Cerebellar nuclear complex (tissue), 1 donor: ENCODE data around the gene RBBP6.
"Not testable (repeated sequence)": the region's sequence is repeated elsewhere in the genome, so short reads cannot be mapped to it uniquely, and the experiment has no call there.

ENCODE experiments used
- DNase-seq, 2 experiments: peaks; one replicate each; lab custom pipeline; 2025; lab: John Stamatoyannopoulos, UW

The RBBP6 gene

GRCh38 chr16:24568392-24568791, 29.0 kb downstream of the RBBP6 start:
- DNase-seq = no peak

- DNase-seq = no peak
Observed at GRCh38 chr16:24571096-24571495, 31.7 kb downstream of the RBBP6 start.

GRCh38 chr16:24572069-24572468, 32.7 kb downstream of the RBBP6 start:
- no peak for DNase-seq

- no peak for DNase-seq
Observed at GRCh38 chr16:24573141-24573540, 33.8 kb downstream of the RBBP6 start.

GRCh38 chr16:24574515-24575485, 35.4 kb downstream of the RBBP6 start:
- DNase-seq = not testable (repeated sequence)

DNA sequence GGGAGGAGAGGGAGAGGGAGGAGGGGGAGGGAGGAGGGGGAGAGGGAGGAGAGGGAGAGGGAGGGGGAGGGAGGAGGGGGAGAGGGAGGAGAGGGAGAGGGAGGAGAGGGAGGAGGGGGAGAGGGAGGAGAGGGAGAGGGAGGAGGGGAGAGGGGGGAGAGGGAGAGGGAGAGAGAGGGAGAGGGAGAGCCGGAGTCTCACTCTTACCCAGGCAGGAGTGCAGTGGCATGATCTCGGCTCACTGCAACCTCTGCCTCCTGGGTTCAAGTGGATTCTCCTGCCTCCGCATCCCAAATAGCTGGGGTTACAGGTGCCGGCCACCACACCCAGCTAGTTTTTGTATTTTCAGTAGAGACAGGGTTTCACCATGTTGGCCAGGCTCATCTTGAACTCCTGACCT, 36.4 kb downstream of the RBBP6 start:
- DNase-seq = not testable (repeated sequence)

DNA sequence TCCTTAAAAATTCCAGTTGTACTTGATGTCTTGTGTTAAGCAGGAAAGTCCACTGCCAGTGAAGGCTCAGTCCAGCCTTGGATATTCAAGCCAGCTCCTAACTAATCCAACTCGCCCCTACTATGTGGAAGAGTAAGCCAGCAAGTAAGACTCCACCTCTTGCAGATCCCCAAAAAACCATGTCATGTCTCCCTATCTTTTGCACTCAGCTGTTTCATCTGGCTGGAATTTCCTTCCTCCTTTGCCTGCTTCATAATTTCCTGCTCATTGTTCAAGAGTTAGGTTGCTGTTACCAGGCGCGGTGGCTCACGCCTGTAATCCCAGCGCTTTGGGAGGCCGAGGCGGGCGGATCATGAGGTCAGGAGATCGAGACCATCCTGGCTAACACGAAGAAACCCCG, 37.8 kb downstream of the RBBP6 start:
- DNase-seq = no peak

DNA sequence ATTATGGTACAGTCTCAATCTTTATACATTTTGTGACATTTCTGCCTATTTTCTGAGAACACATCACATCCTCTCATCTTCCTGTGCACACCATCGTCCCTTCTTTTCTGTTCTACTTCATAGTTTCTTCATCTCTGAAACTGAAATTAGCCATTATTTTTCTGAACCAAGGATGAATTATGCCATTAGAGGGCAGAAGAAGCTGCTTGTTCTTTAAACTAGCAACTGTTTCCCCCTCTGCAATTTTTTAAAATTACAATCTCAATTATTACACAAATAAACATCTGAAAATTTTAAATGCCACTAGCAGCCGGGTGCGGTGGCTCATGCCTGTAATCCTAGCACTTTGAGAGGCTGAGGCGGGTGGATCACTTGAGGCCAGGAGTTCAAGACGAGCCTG, 41.3 kb downstream of the RBBP6 start:
- DNase-seq = no peak

DNA sequence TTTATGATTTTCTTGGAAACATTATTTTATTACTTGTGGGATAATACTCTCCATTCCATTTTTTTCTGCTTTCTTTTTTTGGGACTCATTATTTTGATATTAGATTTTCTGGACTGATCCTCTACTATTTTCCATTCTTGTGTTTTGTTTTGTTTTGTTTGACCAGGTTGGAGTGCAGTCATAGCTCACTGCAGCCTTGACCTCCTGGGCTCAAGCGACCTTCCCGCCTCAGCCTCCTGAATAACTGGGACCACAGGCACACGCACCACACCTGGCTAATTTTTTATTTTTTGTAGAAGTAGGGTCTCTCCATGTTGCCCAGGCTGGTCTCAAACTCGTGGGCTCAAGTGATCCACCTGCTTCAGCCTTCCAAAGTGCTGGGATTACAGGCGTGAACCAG, 44.1 kb downstream of the RBBP6 start:
- no peak for DNase-seq

- no peak for DNase-seq
Observed at GRCh38 chr16:24589997-24590396, 50.6 kb downstream of the RBBP6 start.

DNA sequence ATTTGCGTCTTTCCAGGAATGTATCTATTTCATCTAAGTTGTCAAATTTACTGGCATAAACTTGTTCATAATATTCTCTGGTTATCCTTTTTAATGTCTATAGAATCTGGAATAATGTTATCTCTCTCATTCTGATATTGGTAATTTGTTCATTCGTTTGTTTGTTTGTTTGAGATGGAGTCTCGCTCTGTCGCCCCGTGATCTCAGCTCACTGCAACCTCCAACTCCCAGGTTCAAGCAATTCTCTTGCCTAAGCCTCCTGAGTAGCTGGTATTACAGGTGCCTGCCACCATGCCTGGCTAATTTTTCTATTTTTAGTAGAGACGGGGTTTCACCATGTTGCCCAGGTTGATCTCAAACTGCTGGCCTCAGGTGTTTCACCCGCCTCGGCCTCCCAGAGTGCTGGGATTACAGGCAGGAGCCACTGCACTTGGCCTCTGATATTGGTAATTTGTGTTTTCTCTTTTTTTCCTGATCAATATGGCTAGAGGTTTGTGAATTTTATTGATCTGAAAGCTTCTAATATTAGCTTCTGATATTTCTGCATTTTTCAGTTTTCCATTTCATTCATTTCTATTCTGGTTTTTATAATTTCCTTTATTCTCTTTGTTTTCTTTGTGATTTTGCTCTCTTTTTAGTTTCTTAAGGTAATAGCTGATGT, 59.5 kb downstream of the RBBP6 start:
- DNase-seq = no peak

DNA sequence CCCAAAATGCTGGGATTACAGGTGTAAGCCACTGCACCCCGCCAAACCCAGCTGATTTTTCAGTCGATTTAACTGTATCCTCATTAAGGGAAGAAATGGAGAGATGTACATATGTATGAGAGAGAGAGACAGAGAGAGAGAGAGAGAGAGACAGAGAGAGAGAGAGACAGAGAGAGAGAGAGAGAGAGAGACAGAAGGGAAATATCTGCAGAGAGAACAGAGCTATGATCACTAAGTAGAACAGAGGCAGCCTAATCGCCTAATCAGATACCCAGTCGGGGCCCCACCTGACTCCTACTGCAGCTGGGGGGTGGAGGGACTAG, 70.0 kb downstream of the RBBP6 start:
- no peak for DNase-seq

DNA sequence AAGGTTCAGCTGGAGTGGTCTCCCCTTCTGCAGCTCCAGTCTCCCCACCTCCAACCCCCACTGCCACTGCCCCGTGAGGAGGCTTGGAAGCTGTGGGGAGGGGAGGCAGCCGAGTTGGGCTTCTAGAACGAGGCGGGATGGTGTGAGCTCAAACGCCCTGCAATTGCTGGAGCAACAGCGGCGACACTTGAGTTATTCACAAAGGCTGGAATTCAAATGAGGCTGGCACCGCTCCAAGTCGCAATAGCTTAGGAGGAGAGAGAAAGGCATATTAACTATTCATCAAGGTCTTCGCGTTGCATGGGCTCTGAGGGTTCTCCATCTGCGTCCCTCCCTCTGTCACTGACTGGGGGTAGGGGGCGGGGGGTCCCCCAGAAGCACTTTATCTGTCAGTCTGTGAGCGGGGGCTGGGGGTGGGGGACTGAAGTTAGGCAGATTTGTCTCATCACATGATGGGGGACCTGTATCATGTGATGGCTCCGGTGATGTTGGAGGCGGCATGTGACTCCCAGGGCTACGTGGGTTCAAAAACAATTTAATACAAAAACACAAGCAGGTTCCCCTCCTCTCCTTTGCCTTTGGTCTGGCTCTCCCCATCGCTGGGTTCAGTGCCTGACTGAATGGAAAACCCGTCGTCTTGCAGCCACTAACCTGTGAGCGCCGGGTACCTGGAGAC, 70.5 kb downstream of the RBBP6 start:
- DNase-seq = peak in 1 of 2 experiments; percentile 72

GRCh38 chr16:24610416-24610755, 71.0 kb downstream of the RBBP6 start:
- DNase-seq = peak in 1 of 2 experiments; percentile 72

DNA sequence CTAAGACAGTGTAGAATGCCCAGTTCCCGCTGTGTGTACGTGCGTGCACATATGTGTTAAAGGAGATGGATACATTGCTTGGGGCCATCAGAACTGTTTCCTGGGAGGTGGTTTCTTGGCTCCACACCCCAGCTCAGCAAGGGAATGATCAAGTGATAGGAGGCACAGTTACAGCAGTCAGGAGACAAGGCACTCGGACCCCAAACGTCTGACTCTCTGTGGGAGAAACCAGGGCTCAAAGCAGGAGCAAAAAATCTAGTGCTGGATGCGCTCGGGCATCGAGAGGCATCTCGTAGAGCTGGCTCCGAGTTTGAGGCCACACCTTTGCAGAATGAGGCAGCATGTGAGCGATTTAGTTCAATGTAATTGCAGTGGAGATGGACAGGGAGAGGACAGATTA, 71.9 kb downstream of the RBBP6 start:
- peak in 1 of 2 experiments; percentile 4 for DNase-seq

GRCh38 chr16:24612656-24613055, 73.3 kb downstream of the RBBP6 start:
- DNase-seq = no peak

DNA sequence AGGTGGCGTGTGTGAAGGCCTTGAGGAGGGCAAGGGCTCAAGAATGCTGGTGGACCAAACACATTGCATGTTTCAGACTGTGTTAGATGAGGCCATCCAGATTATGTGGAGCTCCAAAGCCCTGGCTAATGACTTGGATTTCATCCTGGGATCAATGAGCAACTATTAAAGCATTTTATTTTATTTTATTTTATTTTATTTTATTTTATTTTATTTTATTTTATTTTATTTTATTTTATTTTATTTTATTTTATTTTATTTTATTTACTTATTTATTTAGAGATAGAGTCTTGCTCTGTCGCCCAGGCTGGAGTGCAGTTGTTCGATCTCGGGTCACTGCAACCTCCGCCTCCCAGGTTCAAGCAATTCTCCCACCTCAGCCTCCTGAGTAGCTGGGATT, 73.9 kb downstream of the RBBP6 start:
- DNase-seq = not testable (repeated sequence)

- DNase-seq = no peak
Observed at GRCh38 chr16:24617502-24617901, 78.1 kb downstream of the RBBP6 start.
